GM12892 (cell line): ENCODE measurements around the gene SPI1.

Experiments
- POLR2A ChIP-seq: IDR thresholded peaks from 2 replicates; pipeline ENCODE4 v1.6.1; 2011; ENCODE audit warnings: low read depth, low read length, control low read depth
- POLR2AphosphoS5 ChIP-seq: IDR thresholded peaks from 2 replicates; pipeline ENCODE4 v1.6.1; 2011; ENCODE audit warnings: low read depth, low read length, control low read depth
- TAF1 ChIP-seq: IDR thresholded peaks from 2 replicates; pipeline ENCODE4 v1.6.1; 2011; ENCODE audit warnings: low read depth, mild to moderate bottlenecking, control low read depth, low read length, borderline replicate concordance

DNA sequence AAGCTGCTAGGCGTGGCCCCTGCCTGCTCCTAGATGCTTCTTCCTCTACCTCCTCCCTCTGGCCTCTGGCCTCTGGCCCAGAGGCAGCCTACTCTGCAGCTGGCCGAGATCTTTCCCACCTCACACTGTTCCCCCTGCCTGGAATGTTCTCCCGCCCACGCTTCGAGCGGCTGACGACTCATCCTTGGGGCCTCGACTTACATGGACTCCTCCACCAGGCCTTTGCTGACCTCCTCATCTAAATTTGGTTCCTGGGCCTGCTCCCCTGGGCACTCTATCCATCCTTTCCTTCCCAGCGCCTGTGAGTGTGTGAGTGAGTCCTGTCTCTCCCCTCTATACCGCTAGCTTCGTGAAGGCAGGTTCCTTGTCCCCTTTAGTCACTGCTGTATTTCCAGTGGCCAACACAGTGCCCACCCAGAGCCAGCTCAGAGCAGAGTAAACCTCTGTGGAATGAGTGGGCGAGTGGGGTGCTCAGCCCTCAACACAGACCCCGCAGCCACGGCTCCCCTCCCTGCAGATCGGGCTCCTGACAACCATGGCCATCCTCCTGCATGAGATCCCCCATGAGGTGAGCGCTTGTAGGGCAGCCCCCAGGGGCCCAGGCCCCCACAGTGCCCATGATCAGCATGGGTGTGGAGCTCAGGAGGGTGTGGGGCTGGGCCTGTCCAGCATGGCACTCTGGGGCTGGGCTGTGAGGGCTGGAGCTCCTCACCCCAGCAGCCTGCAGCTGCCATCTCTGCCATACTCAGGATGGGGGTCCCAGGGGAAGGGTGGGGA is 35.7 kb upstream of the SPI1 start:
- TF ChIP-seq POLR2A: no peak
- TF ChIP-seq POLR2AphosphoS5: no peak
- TF ChIP-seq TAF1: no peak
